Ishikawa (cell line): ENCODE data around the gene CHST5.
"Not testable (repeated sequence)": the region's sequence is repeated elsewhere in the genome, so short reads cannot be mapped to it uniquely, and the experiment has no call there.

Experiments
- ZBTB7A ChIP-seq: IDR thresholded peaks from 2 replicates; pipeline ENCODE4 v1.6.1; 2012; ENCODE audit warnings: low read depth
- TF ChIP-seq, protein P1 (sequence below): IDR thresholded peaks from 2 replicates; pipeline ENCODE4 v1.6.1; 2012; ENCODE audit warnings: low read depth, mild to moderate bottlenecking

DNA sequence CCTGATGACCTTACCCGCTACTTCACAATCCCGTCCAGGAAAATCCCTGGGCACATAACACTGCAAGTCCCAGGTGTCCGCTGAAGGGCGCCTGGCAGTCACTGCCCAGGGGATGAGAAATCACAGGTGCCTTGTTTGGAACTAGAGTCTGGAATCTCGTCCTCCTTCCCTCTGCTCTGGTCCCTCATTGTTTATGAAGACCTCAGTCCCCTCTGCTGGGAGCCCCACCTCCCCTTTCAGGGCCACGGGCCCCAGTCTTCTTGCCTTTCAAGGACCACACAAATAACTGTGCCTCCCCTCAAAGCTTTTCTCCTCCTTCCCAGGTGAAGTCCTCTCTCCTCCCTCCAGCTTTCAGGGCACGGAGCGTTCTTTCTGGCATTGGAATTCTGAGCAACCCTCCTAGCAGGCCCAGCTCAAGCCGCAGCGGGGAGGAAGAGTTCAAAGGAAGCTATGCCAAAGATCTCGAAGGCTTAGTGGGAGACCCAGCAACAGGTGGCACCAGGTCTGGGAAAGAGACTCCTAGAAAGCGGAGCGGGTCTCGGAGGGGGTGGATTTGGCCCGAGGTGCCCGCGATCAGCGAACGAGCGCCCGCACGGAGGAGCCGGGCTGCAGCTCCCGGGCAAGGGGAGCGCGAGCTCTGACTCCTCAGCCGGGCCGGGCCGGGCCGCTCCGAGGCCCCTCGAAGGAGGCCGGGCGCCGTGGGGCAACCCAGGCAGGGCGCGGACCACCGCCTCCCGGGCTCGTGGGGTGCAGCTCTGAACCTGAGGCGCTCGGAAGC lies 19.5 kb downstream of the CHST5 start:
- not testable (repeated sequence) for TF ChIP-seq ZBTB7A
- TF ChIP-seq, protein P1, sequence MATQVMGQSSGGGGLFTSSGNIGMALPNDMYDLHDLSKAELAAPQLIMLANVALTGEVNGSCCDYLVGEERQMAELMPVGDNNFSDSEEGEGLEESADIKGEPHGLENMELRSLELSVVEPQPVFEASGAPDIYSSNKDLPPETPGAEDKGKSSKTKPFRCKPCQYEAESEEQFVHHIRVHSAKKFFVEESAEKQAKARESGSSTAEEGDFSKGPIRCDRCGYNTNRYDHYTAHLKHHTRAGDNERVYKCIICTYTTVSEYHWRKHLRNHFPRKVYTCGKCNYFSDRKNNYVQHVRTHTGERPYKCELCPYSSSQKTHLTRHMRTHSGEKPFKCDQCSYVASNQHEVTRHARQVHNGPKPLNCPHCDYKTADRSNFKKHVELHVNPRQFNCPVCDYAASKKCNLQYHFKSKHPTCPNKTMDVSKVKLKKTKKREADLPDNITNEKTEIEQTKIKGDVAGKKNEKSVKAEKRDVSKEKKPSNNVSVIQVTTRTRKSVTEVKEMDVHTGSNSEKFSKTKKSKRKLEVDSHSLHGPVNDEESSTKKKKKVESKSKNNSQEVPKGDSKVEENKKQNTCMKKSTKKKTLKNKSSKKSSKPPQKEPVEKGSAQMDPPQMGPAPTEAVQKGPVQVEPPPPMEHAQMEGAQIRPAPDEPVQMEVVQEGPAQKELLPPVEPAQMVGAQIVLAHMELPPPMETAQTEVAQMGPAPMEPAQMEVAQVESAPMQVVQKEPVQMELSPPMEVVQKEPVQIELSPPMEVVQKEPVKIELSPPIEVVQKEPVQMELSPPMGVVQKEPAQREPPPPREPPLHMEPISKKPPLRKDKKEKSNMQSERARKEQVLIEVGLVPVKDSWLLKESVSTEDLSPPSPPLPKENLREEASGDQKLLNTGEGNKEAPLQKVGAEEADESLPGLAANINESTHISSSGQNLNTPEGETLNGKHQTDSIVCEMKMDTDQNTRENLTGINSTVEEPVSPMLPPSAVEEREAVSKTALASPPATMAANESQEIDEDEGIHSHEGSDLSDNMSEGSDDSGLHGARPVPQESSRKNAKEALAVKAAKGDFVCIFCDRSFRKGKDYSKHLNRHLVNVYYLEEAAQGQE = not testable (repeated sequence)
